BE2C (cell line): Measurements from ENCODE around the gene PJVK.

Experiments used
- DNase-seq: peaks from one replicate; pipeline ENCODE4 v3.0.0-alpha.2; 2020
- H3K27me3 ChIP-seq: fragments of 250-450 bp; sonication (Bioruptor Pico); 2 replicates; pipeline ENCODE4 v1.5.1; 2020; ENCODE audit warnings: mild to moderate bottlenecking
- H3K36me3 ChIP-seq: fragments of 250-450 bp; sonication (Bioruptor Pico); 2 replicates; pipeline ENCODE4 v1.5.1; 2020; ENCODE audit warnings: mild to moderate bottlenecking
- H3K4me1 ChIP-seq: fragments of 250-450 bp; sonication (Bioruptor Pico); 2 replicates; pipeline ENCODE4 v1.5.1; 2020
- H3K4me3 ChIP-seq: 2 replicates; pipeline ENCODE4 v1.5.1; 2011; ENCODE audit warnings: low read depth, low read length
- H3K9me3 ChIP-seq: fragments of 250-450 bp; sonication (Bioruptor Pico); 2 replicates; pipeline ENCODE4 v1.5.1; 2020
- CTCF ChIP-seq: IDR thresholded peaks from 2 replicates; pipeline ENCODE4 v1.5.1; 2012; ENCODE audit warnings: mild to moderate bottlenecking, low read depth, low read length

PJVK gene

GRCh38 chr2:178448968-178449661 lies 2.1 kb upstream of the PJVK start:
- no peaks in the 10 kb centered on the region; the same call in 1 of the 2 replicates for H3K36me3 ChIP-seq
- H3K4me1 ChIP-seq: peaks cover 2% of the 10 kb centered on the region; the same call in 1 of the 2 replicates
- no peak overlapping the region; the same call in 1 of the 2 replicates for H3K4me3 ChIP-seq
- H3K9me3 ChIP-seq: no peaks in the 10 kb centered on the region
- H3K27me3 ChIP-seq: no peaks in the 10 kb centered on the region
- TF ChIP-seq CTCF: no peak
- DNase-seq: no peak

DNA sequence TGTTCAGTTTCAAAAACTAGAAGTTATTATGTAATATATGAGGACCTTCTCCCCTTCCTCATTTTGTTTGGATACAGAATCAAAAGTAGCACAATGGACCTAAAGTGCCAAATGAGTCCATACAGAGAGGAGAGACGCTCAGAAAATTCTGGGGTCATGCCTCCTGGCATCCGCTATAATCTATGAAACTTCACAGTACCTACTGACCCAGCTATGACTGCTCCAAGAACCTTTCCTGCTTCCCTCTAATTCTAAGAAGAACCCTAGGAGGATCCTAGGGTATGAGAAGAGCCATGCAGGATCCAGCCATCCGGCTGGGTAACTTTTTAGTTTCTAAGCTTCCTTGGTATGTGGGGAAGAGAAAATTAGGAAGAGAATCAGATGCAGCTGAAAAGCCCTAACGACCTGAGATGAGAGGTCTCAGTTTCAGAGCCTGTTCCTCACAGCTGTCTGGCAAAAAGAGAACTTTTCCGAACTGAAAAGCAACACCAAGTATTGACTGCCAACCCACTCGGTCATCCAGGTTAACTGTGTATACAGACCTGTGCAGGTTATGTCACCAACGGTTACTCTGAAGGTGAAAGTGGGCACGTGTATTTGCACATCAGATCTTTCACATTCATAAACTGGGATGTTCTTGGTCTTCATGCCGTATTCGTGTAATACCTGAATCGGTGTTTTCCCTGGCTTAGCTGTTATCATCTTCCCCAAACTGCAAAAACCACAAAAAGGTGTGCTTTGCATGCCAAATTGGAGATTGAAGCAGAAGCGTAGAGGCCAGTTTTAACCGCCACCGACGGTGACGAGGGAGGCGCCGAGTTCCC lies 1.3 kb upstream of the PJVK start:
- Histone ChIP-seq H3K36me3 (no peaks in the 10 kb centered on the region; the same call in 1 of the 2 replicates), H3K9me3 (no peaks in the 10 kb centered on the region), H3K4me1 (peaks cover 2% of the 10 kb centered on the region; the same call in 1 of the 2 replicates), H3K27me3 (no peaks in the 10 kb centered on the region), H3K4me3 (peak overlapping the region; percentile 76)
- no peak for TF ChIP-seq CTCF
- DNase-seq: no peak

- DNase-seq: no peak
- no peaks in the 10 kb centered on the region for H3K27me3 ChIP-seq
- no peaks in the 10 kb centered on the region for H3K9me3 ChIP-seq
- H3K4me1 ChIP-seq: peaks cover 2% of the 10 kb centered on the region; the same call in 1 of the 2 replicates
- H3K4me3 ChIP-seq: peak overlapping the region; percentile 76
- TF ChIP-seq CTCF: no peak
- H3K36me3 ChIP-seq: no peaks in the 10 kb centered on the region; the same call in 1 of the 2 replicates
These were observed 729 bp upstream of the PJVK start for GRCh38 chr2:178450524-178450773.

GRCh38 chr2:178452334-178452733 lies 1.2 kb downstream of the PJVK start:
- H3K36me3 ChIP-seq: no peaks in the 10 kb centered on the region
- H3K9me3 ChIP-seq: no peaks in the 10 kb centered on the region
- no peak overlapping the region for H3K4me3 ChIP-seq
- H3K4me1 ChIP-seq: peaks cover 2% of the 10 kb centered on the region; the same call in 1 of the 2 replicates
- H3K27me3 ChIP-seq: no peaks in the 10 kb centered on the region
- no peak for TF ChIP-seq CTCF
- no peak for DNase-seq

DNA sequence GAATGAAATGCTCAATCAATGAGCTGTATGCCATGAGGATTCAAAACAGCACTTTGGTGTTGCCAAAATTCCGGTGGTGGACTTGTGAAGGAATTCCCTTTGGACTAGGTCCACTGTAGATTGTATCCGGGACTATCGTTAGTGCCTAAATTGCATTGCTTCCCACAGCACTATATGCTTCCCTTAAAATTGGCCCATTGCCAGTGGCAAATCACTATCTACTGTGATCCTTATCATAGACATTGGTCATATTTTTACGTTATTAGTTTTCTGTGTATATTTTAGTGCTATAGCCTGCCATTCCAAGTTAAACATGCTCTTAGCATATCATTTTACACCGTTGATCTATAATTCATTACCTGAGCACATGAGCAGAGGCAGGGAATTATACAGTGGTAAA lies 1.7 kb downstream of the PJVK start:
- H3K27me3 ChIP-seq: no peaks in the 10 kb centered on the region
- no peak overlapping the region for H3K4me3 ChIP-seq
- no peak for TF ChIP-seq CTCF
- peaks cover 2% of the 10 kb centered on the region; the same call in 1 of the 2 replicates for H3K4me1 ChIP-seq
- H3K36me3 ChIP-seq: no peaks in the 10 kb centered on the region
- no peak for DNase-seq
- H3K9me3 ChIP-seq: no peaks in the 10 kb centered on the region

DNA sequence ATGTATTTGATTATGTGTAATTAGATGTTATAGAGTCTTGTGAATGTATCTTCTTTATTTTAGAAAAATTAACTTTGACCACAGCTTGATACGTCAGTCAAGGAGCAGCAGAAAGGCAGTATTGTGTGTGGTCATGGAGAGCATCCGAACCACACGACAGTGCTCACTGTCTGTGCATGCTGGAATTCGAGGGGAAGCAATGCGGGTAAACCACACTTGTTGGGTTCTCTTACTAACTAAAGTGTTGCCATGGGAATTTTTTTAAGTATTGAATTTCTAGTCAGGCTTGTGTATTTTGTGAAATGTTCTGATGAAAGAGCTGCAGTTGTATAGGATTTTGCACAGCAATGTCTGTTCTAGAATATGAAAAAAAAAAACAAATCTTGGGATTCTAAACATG lies 4.8 kb downstream of the PJVK start:
- Histone ChIP-seq H3K27me3 (no peaks in the 10 kb centered on the region), H3K4me3 (no peak overlapping the region), H3K9me3 (no peaks in the 10 kb centered on the region), H3K4me1 (peaks cover 2% of the 10 kb centered on the region; the same call in 1 of the 2 replicates), H3K36me3 (no peaks in the 10 kb centered on the region)
- TF ChIP-seq CTCF: no peak
- no peak for DNase-seq
